Muscle of arm (tissue), 12 donors: Measurements from ENCODE around the gene SIGLEC9. TPM values are rescaled to one million over a fixed set of nuclear protein-coding genes. Genes with fewer than 3 reads are reported as not detected.

Source experiments
- DNase-seq: peaks from one replicate; pipeline ENCODE4 v3.0.0-alpha.2; 2013
- polyA plus RNA-seq, 12 donors: library from polyadenylated mRNA; unstranded; fragments of 120-200 nt; gene quantifications; one replicate each; pipeline ENCODE4 v1.2.1, GENCODE V29; 2013; ENCODE audit not compliant: insufficient read length in 12 of 12

The SIGLEC9 gene
- polyA plus RNA-seq, 12 donors, result 0.41 to 2.3 (median 0.87) TPM; not detected in 2

DNA sequence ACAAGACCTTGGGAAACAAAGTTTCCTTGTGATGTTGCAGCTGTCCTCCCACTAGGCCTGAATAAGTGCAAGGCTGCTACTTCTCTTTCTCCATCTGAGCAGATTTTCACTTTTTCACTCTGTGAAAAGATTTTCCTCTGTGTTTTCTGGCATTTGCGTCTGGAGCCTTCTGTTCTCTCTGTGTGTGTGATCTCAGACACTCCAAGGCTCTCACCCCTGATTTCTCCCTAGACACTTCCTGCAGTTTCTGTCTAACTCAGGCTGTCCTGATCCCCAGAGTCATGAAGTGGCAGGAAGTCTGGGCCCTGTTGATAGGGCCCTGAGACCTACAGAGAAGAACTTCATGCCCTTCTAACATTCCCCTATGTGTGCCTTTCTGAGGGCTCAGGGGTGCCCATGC lies 54.5 kb downstream of the SIGLEC9 start:
- no peak for DNase-seq

Other genes starting within 250 kb of the SIGLEC9 start
- under 1 TPM in 1 of 12 donors, not detected in 11; 0.21 TPM for gene KLK4, start 213.5 kb upstream of the SIGLEC9 start, polyA plus RNA-seq
- under 1 TPM in 1 of 12 donors, not detected in 11; 0.32 TPM for gene KLK5, start 171.9 kb upstream of the SIGLEC9 start, polyA plus RNA-seq
- gene KLK6, start 155.3 kb upstream of the SIGLEC9 start, polyA plus RNA-seq, result under 1 TPM in 4 of 12 donors, not detected in 8; 0.22 to 0.50 (median 0.39) TPM
- gene KLK7, start 141.0 kb upstream of the SIGLEC9 start, polyA plus RNA-seq, result under 1 TPM in 8 of 12 donors, not detected in 4; 0.07 to 0.66 (median 0.14) TPM
- 1 to 10 TPM in 3 of 12 donors, not detected in 9; 1.0 to 2.3 (median 1.8) TPM for gene KLK8, start 123.3 kb upstream of the SIGLEC9 start, polyA plus RNA-seq
- 1 to 10 TPM in 1 of 12 donors, under 1 TPM in 7, not detected in 4; 0.05 to 2.1 (median 0.19) TPM for gene KLK10, start 105.2 kb upstream of the SIGLEC9 start, polyA plus RNA-seq
- 1 to 10 TPM in 3 of 12 donors, not detected in 9; 2.0 to 9.1 (median 3.5) TPM for gene KLK11, start 98.3 kb upstream of the SIGLEC9 start, polyA plus RNA-seq
- gene KLK12, start 89.9 kb upstream of the SIGLEC9 start, polyA plus RNA-seq, result not detected
- gene KLK13, start 59.8 kb upstream of the SIGLEC9 start, polyA plus RNA-seq, result 1 to 10 TPM in 1 of 12 donors, under 1 TPM in 2, not detected in 9; 0.48 to 1.5 (median 0.61) TPM
- under 1 TPM in 9 of 12 donors, not detected in 3; 0.12 to 0.80 (median 0.21) TPM for gene KLK14, start 42.0 kb upstream of the SIGLEC9 start, polyA plus RNA-seq
- 1 to 10 TPM in 11 of 12 donors, not detected in 1; 1.1 to 5.1 (median 2.2) TPM for gene CTU1, start 16.5 kb upstream of the SIGLEC9 start, polyA plus RNA-seq
- 1 to 10 TPM in 1 of 12 donors, under 1 TPM in 9, not detected in 2; 0.19 to 1.8 (median 0.53) TPM for gene SIGLEC7, start 17.4 kb downstream of the SIGLEC9 start, polyA plus RNA-seq
- gene CD33, start 100.2 kb downstream of the SIGLEC9 start, polyA plus RNA-seq, result 1 to 10 TPM in 10 of 12 donors, not detected in 2; 1.4 to 6.3 (median 3.0) TPM
- not detected for gene SIGLECL1, start 126.2 kb downstream of the SIGLEC9 start, polyA plus RNA-seq
- under 1 TPM in 8 of 12 donors, not detected in 4; 0.07 to 0.61 (median 0.18) TPM for gene IGLON5, start 186.7 kb downstream of the SIGLEC9 start, polyA plus RNA-seq
- 1 to 10 TPM in 7 of 12 donors, under 1 TPM in 3, not detected in 2; 0.74 to 2.2 (median 1.2) TPM for gene VSIG10L, start 217.2 kb downstream of the SIGLEC9 start, polyA plus RNA-seq
- 10 to 100 TPM in 11 of 12 donors, not detected in 1; 34.1 to 50.4 (median 38.8) TPM for gene ETFB, start 241.5 kb downstream of the SIGLEC9 start, polyA plus RNA-seq
- 1 to 10 TPM in 3 of 12 donors, under 1 TPM in 6, not detected in 3; 0.53 to 1.9 (median 0.90) TPM for gene CLDND2, start 244.1 kb downstream of the SIGLEC9 start, polyA plus RNA-seq
- 1 to 10 TPM in 10 of 12 donors, not detected in 2; 1.1 to 6.1 (median 2.3) TPM for gene NKG7, start 247.7 kb downstream of the SIGLEC9 start, polyA plus RNA-seq